H1 (cell line): ENCODE data around the gene COL4A1.

Source experiments
- CHD7 ChIP-seq: fragments of 300-600 bp; sonication (generic); IDR thresholded peaks from 2 replicates; pipeline ENCODE4 v1.7.1; 2012; ENCODE audit warnings: low read length, moderate library complexity, mild to moderate bottlenecking, inconsistent platforms; ENCODE audit not compliant: insufficient replicate concordance
- CTCF ChIP-seq, 3 experiments: IDR thresholded peaks; 1 replicate in 2 of 3; 2 replicates in 1 of 3; pipeline versions ENCODE4 v1.5.1 to v1.6.1; 2011; ENCODE audit warnings: low read length in 3 of 3, mild to moderate bottlenecking in 3 of 3, inconsistent platforms in 2 of 3, low read depth in 1 of 3, moderate library complexity in 1 of 3; ENCODE audit not compliant: insufficient read depth in 1 of 3; ENCODE audit errors: control extremely low read depth in 1 of 3
- EP300 ChIP-seq, 2 experiments: IDR thresholded peaks; 1 replicate in 1 of 2; 2 replicates in 1 of 2; pipeline ENCODE4 v1.6.1; 2011 to 2012; ENCODE audit warnings: low read depth in 2 of 2, low read length in 2 of 2, mild to moderate bottlenecking in 2 of 2, borderline replicate concordance in 1 of 2, inconsistent platforms in 1 of 2, moderate library complexity in 1 of 2
- EZH2 ChIP-seq: fragments of 200-600 bp; sonication (generic); IDR thresholded peaks from 2 replicates; pipeline ENCODE4 v1.7.1; 2012; ENCODE audit warnings: low read depth, mild to moderate bottlenecking, moderate library complexity, low read length, inconsistent platforms; ENCODE audit not compliant: severe bottlenecking
- JUND ChIP-seq: IDR thresholded peaks from 2 replicates; pipeline ENCODE4 v1.6.1; 2011; ENCODE audit warnings: mild to moderate bottlenecking, improper control_type of control experiment, low read length
- NRF1 ChIP-seq: IDR thresholded peaks from 2 replicates; pipeline ENCODE4 v1.6.1; 2011; ENCODE audit warnings: mild to moderate bottlenecking, low read depth, low read length, improper control_type of control experiment
- PHF8 ChIP-seq: fragments of 200-600 bp; sonication (generic); conservative IDR thresholded peaks from 2 replicates; pipeline ENCODE4 v1.7.1; 2012; ENCODE audit warnings: low read depth, mild to moderate bottlenecking, inconsistent platforms, low read length, moderate library complexity
- POLR2A ChIP-seq, 2 experiments: IDR thresholded peaks; 1 replicate in 1 of 2; 2 replicates in 1 of 2; pipeline ENCODE4 v1.6.1; 2011; ENCODE audit warnings: low read depth in 2 of 2, low read length in 2 of 2, mild to moderate bottlenecking in 2 of 2; ENCODE audit errors: control extremely low read depth in 1 of 2
- POLR2AphosphoS5 ChIP-seq: IDR thresholded peaks from 2 replicates; pipeline ENCODE4 v1.6.1; 2011; ENCODE audit warnings: low read depth, low read length
- RAD21 ChIP-seq, 2 experiments: IDR thresholded peaks in 1 of 2; conservative IDR thresholded peaks in 1 of 2; 2 replicates each; pipeline ENCODE4 v1.6.1; 2011; ENCODE audit warnings: low read depth in 2 of 2, low read length in 2 of 2, improper control_type of control experiment in 1 of 2, inconsistent platforms in 1 of 2, mild to moderate bottlenecking in 1 of 2, moderate library complexity in 1 of 2
- RXRA ChIP-seq: IDR thresholded peaks from 2 replicates; pipeline ENCODE4 v1.6.1; 2011; ENCODE audit warnings: low read depth, mild to moderate bottlenecking, low read length, moderate library complexity; ENCODE audit not compliant: insufficient read depth
- SP1 ChIP-seq: IDR thresholded peaks from 2 replicates; pipeline ENCODE4 v1.6.1; 2011; ENCODE audit warnings: low read depth, low read length
- SRF ChIP-seq: IDR thresholded peaks from 2 replicates; pipeline ENCODE4 v1.6.1; 2011; ENCODE audit warnings: mild to moderate bottlenecking, low read depth, low read length, moderate library complexity
- TBP ChIP-seq: IDR thresholded peaks from 2 replicates; pipeline ENCODE4 v1.6.1; 2011; ENCODE audit warnings: low read depth, low read length, improper control_type of control experiment

- no peak for TF ChIP-seq CTCF (IDR thresholded peaks at IDR 0.05; ENCODE audit: control extremely low read depth in 1 of 3, insufficient read depth in 1 of 3, low read depth in 1 of 3, low read length in 3 of 3)
- TF ChIP-seq NRF1: no peak
- no peak for TF ChIP-seq POLR2A (IDR thresholded peaks at IDR 0.05; ENCODE audit: control extremely low read depth in 1 of 2, low read depth in 2 of 2, low read length in 2 of 2)
- no peak for TF ChIP-seq POLR2AphosphoS5
- no peak for TF ChIP-seq EZH2
- TF ChIP-seq SP1: no peak
- TF ChIP-seq PHF8: no peak
- TF ChIP-seq SRF: no peak
- TF ChIP-seq EP300 (IDR thresholded peaks at IDR 0.05; ENCODE audit: borderline replicate concordance in 1 of 2, low read depth in 2 of 2, low read length in 2 of 2): no peak
- no peak for TF ChIP-seq CHD7
- TF ChIP-seq RAD21 (IDR thresholded peaks at IDR 0.05 in 1 of 2, conservative IDR thresholded peaks at IDR 0.05 in 1 of 2; ENCODE audit: low read depth in 2 of 2, low read length in 2 of 2): no peak
- no peak for TF ChIP-seq RXRA
- no peak for TF ChIP-seq JUND
- no peak for TF ChIP-seq TBP
These were observed 55.7 kb downstream of the COL4A1 start for GRCh38 chr13:110251193-110251819.
